ENCODE results near the gene MAPK8IP1.

MAPK8IP1 gene

GRCh38 chr11:45880772-45881570 is 4.5 kb upstream of the MAPK8IP1 start:
- no peak for DNase-seq (ENCODE audit: low spot score)
- in situ Hi-C loops (cut with MboI; ENCODE audit: low pct_unique_long_range_greater_than_20kb, low sequenced_read_pairs, unreplicated experiment) = no loop called here
- TF ChIP-seq CTCF (IDR thresholded peaks at IDR 0.05; ENCODE audit: extremely low read depth, insufficient read depth, missing control alignments) = no peak

- in situ Hi-C loops (cut with MboI; ENCODE audit: low pct_unique_long_range_greater_than_20kb, low sequenced_read_pairs, unreplicated experiment) = no loop called here
- no peak for DNase-seq (ENCODE audit: low spot score)
- TF ChIP-seq CTCF (IDR thresholded peaks at IDR 0.05; ENCODE audit: extremely low read depth, insufficient read depth, missing control alignments) = no peak
Measured at GRCh38 chr11:45881708-45882368, 3.6 kb upstream of the MAPK8IP1 start.

GRCh38 chr11:45884596-45885185 is 760 bp upstream of the MAPK8IP1 start:
- in situ Hi-C loops (cut with MboI; ENCODE audit: low pct_unique_long_range_greater_than_20kb, low sequenced_read_pairs, unreplicated experiment) = no loop called here
- peak; percentile 23 for DNase-seq (ENCODE audit: low spot score)
- no peak for TF ChIP-seq CTCF (IDR thresholded peaks at IDR 0.05; ENCODE audit: extremely low read depth, insufficient read depth, missing control alignments)

GRCh38 chr11:45885921-45886721 is 670 bp downstream of the MAPK8IP1 start:
- in situ Hi-C loops (cut with MboI; ENCODE audit: low pct_unique_long_range_greater_than_20kb, low sequenced_read_pairs, unreplicated experiment) = no loop called here
- TF ChIP-seq CTCF (IDR thresholded peaks at IDR 0.05; ENCODE audit: extremely low read depth, insufficient read depth, missing control alignments) = no peak
- no peak for DNase-seq (ENCODE audit: low spot score)

- DNase-seq (ENCODE audit: low spot score) = no peak
- TF ChIP-seq CTCF (IDR thresholded peaks at IDR 0.05; ENCODE audit: extremely low read depth, insufficient read depth, missing control alignments) = no peak
- in situ Hi-C loops (cut with MboI; ENCODE audit: low pct_unique_long_range_greater_than_20kb, low sequenced_read_pairs, unreplicated experiment) = no loop called here
Measured at GRCh38 chr11:45886816-45887520, 1.5 kb downstream of the MAPK8IP1 start.

GRCh38 chr11:45887587-45887986 is 2.1 kb downstream of the MAPK8IP1 start:
- no peak for DNase-seq (ENCODE audit: low spot score)
- no peak for TF ChIP-seq CTCF (IDR thresholded peaks at IDR 0.05; ENCODE audit: extremely low read depth, insufficient read depth, missing control alignments)
- in situ Hi-C loops (cut with MboI; ENCODE audit: low pct_unique_long_range_greater_than_20kb, low sequenced_read_pairs, unreplicated experiment) = no loop called here
